Activated naive CD4-positive, alpha-beta T cell treated with anti-CD3 and anti-CD28 coated beads, Interleukin-2, amount 10 ng/mL, durations not matched to agents 7 days and 5 days (primary cell): ENCODE measurements around the gene GPT2.
A peak's percentile ranks its signal among the peaks of the same experiment; 100 is the strongest.

ENCODE experiments used
- CTCF ChIA-PET: fragments of 350-600 bp; sonication (Branson Sonifier 250); formaldehyde crosslinking; loops from one replicate; lab custom pipeline; 2021; ENCODE audit warnings: antibody characterized with exemption; lab: Charles Lee
- DNase-seq: peaks from one replicate; pipeline ENCODE4 v3.0.0-alpha.2; 2020
- H3K27ac Mint-ChIP-seq: one replicate; pipeline ENCODE4 v1.8.0; 2021; ENCODE audit warnings: mild to moderate bottlenecking, moderate library complexity, mixed read lengths
- H3K27me3 Mint-ChIP-seq: one replicate; pipeline ENCODE4 v1.8.0; 2021; ENCODE audit warnings: mild to moderate bottlenecking, mixed read lengths
- H3K36me3 Mint-ChIP-seq: one replicate; pipeline ENCODE4 v1.8.0; 2021; ENCODE audit warnings: mixed read lengths
- H3K4me1 Mint-ChIP-seq: one replicate; pipeline ENCODE4 v1.8.0; 2021; ENCODE audit warnings: mixed read lengths
- H3K4me3 Mint-ChIP-seq: one replicate; pipeline ENCODE4 v1.8.0; 2021; ENCODE audit warnings: mild to moderate bottlenecking, moderate library complexity, mixed read lengths
- H3K9me3 Mint-ChIP-seq: one replicate; pipeline ENCODE4 v1.8.0; 2021; ENCODE audit warnings: mixed read lengths

Gene GPT2, protein sequence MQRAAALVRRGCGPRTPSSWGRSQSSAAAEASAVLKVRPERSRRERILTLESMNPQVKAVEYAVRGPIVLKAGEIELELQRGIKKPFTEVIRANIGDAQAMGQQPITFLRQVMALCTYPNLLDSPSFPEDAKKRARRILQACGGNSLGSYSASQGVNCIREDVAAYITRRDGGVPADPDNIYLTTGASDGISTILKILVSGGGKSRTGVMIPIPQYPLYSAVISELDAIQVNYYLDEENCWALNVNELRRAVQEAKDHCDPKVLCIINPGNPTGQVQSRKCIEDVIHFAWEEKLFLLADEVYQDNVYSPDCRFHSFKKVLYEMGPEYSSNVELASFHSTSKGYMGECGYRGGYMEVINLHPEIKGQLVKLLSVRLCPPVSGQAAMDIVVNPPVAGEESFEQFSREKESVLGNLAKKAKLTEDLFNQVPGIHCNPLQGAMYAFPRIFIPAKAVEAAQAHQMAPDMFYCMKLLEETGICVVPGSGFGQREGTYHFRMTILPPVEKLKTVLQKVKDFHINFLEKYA

GRCh38 chr16:46883690-46884512 is at the start of gene GPT2:
Gene GPT2, plus strand, starts transcription at chr16:46884362. Its CDS starts 354 bp downstream, at chr16:46884716.
- Mint-ChIP-seq H3K9me3 (no peaks in the 10 kb centered on the region), H3K27me3 (peaks cover 74% of the 10 kb centered on the region), H3K4me1 (peaks cover 25% of the 10 kb centered on the region), H3K27ac (no peak within 1 kb of the TSS), H3K36me3 (peaks cover 2% of the 10 kb centered on the region), H3K4me3 (peak within 1 kb of the TSS; percentile 74)
- CTCF ChIA-PET: interaction anchor here (1.1 to 2.7 kb wide), 3 partner anchors 11 to 30 kb away, joined by 3 to 14 read pairs (median 3); no protein-coding TSS in a partner anchor
- DNase-seq: peak; percentile 89

DNA sequence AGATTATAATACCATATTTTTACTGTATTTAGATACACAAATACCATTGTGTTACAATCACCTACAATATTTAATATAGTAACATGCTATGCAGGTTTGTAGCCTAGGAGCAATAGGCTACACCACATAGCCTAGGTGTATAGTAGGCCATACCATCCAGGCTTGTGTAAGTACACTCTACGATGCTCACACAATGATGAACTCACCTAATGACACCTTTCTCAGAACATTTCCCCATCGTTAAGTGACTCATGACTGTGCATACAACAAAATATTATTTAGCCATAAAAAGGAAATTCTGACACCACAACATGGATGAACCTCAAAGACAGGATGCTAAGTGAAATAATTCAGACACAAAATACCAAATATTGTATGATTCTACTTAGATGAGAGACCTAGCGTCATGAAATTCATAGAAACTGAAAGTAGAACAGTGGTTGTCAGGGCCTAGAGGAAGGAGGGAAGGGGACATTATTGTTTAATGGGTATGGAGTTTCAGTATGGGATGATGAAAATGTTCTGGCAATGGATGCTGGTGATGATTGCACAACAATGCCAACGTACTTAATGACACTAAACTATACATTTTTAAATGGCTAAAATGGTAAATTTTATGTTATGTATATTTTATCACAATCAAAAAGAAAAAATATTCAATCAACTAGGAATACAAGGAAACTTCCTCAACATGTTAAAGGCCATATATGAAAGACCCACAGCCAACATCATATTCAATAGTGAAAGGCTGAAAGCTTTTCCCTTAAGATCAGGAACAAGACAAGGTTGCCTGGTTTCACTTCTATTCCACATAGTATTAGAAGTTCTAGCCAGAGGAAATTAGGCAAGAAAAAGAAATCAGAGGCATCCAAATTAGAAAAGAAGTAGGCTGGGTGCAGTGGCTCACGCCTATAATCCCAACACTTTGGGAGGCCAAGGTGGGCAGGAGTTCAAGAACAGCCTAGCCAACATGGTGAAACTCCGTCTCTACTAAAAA is 47.3 kb upstream of the GPT2 start:
- no peak for DNase-seq
- peaks cover 4% of the 10 kb centered on the region for H3K4me1 Mint-ChIP-seq
- CTCF ChIA-PET: no interaction called here
- H3K36me3 Mint-ChIP-seq: no peaks in the 10 kb centered on the region
- H3K27ac Mint-ChIP-seq: no peak overlapping the region
- no peaks in the 10 kb centered on the region for H3K9me3 Mint-ChIP-seq
- no peak overlapping the region for H3K4me3 Mint-ChIP-seq
- peaks cover 33% of the 10 kb centered on the region for H3K27me3 Mint-ChIP-seq

- Mint-ChIP-seq H3K4me3 (no peak overlapping the region), H3K27ac (no peak overlapping the region)
- CTCF ChIA-PET: interaction anchor here (1.1 kb wide), 1 partner anchor 15 kb away, joined by 4 read pairs; no protein-coding TSS in a partner anchor
These were observed 44.1 kb upstream of the GPT2 start for GRCh38 chr16:46839986-46840443.

GRCh38 chr16:46842192-46842895 is 41.8 kb upstream of the GPT2 start:
- no peaks in the 10 kb centered on the region for H3K36me3 Mint-ChIP-seq
- no peak overlapping the region for H3K4me3 Mint-ChIP-seq
- no peaks in the 10 kb centered on the region for H3K4me1 Mint-ChIP-seq
- CTCF ChIA-PET: no interaction called here
- no peak for DNase-seq
- peaks cover 46% of the 10 kb centered on the region for H3K27me3 Mint-ChIP-seq
- no peaks in the 10 kb centered on the region for H3K9me3 Mint-ChIP-seq
- H3K27ac Mint-ChIP-seq: no peak overlapping the region

More at GRCh38 chr16:46839986-46840443, 44.1 kb upstream of the GPT2 start:
- peaks cover 4% of the 10 kb centered on the region for H3K4me1 Mint-ChIP-seq
- no peaks in the 10 kb centered on the region for H3K36me3 Mint-ChIP-seq
- peaks cover 40% of the 10 kb centered on the region for H3K27me3 Mint-ChIP-seq
- H3K9me3 Mint-ChIP-seq: no peaks in the 10 kb centered on the region
- DNase-seq: no peak

DNA sequence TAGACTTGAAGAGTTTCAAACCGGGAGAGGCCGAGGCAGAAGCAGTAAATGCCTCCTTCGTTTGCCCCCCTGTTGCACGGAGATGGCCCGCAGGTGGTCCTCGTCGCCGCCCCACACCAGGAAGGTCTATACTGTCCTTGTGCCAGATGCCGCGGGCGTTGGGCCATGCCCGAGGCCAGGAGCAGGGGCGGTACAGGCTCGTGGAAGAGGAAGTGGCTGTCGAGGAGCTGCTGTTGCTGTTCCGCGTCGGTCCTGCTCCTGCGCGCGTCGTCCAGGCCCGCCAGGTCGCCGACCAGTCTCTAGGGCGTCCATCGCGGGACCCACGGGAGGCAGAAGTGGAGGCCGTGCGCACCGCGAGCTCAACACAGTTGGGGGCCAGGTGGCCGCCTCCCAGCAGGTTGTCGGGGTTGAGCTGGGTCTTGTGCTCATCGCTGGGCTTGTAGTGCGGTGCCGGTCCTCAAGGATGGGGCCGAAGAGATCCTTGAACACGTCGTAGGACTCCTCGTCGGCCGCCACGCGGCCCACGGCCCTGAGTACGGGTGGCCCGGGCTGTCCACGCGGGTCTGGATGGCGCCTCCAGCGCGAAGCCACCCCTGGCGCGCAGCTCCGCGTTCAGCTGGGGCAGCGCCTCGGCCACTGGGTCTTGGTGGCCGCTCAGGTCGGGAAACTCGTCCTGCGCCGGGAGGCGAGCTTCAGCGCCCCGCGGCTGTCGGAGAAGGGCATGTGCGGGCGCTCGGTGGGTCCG is 40.1 kb upstream of the GPT2 start:
- no peaks in the 10 kb centered on the region for H3K4me1 Mint-ChIP-seq
- H3K36me3 Mint-ChIP-seq: no peaks in the 10 kb centered on the region
- no peaks in the 10 kb centered on the region for H3K9me3 Mint-ChIP-seq
- no peak overlapping the region for H3K4me3 Mint-ChIP-seq
- no peak overlapping the region for H3K27ac Mint-ChIP-seq
- peaks cover 41% of the 10 kb centered on the region for H3K27me3 Mint-ChIP-seq
- no peak for DNase-seq
- CTCF ChIA-PET: no interaction called here

- Mint-ChIP-seq H3K36me3 (no peaks in the 10 kb centered on the region), H3K27ac (no peak overlapping the region), H3K27me3 (peaks cover 41% of the 10 kb centered on the region), H3K9me3 (no peaks in the 10 kb centered on the region), H3K4me1 (no peaks in the 10 kb centered on the region), H3K4me3 (no peak overlapping the region)
- no peak for DNase-seq
- CTCF ChIA-PET: interaction anchor here (0.6 to 1.6 kb wide), 2 partner anchors 13 to 88 kb away, joined by 3 to 4 read pairs; no protein-coding TSS in a partner anchor
These were observed 39.4 kb upstream of the GPT2 start for GRCh38 chr16:46844771-46845170.

DNA sequence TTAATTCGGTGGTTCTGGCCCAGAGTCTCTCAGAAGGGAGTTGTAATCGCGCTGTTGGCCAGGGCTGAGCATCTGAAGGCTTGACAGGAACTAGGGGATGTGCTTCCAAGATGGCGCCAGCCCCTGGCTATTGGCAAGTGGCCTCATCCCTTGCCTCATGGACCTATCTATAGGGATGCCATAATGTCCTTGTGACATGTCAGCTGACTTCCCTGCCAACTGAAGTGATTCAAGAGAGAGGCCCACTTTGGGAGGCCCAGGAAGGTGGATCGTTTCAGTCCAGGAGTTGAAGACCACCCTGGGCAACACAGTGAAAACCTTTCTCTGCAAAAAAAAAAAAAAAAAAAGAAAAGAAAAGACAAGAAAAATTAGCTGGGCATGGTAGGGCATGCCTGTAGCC is 38.2 kb upstream of the GPT2 start:
- no peaks in the 10 kb centered on the region for H3K36me3 Mint-ChIP-seq
- no peaks in the 10 kb centered on the region for H3K4me1 Mint-ChIP-seq
- H3K27ac Mint-ChIP-seq: no peak overlapping the region
- no peak for DNase-seq
- peaks cover 45% of the 10 kb centered on the region for H3K27me3 Mint-ChIP-seq
- H3K9me3 Mint-ChIP-seq: no peaks in the 10 kb centered on the region
- CTCF ChIA-PET: interaction anchor here (0.6 to 1.6 kb wide), 3 partner anchors 8 to 86 kb away, joined by 3 to 5 read pairs (median 3); no protein-coding TSS in a partner anchor
- no peak overlapping the region for H3K4me3 Mint-ChIP-seq

DNA sequence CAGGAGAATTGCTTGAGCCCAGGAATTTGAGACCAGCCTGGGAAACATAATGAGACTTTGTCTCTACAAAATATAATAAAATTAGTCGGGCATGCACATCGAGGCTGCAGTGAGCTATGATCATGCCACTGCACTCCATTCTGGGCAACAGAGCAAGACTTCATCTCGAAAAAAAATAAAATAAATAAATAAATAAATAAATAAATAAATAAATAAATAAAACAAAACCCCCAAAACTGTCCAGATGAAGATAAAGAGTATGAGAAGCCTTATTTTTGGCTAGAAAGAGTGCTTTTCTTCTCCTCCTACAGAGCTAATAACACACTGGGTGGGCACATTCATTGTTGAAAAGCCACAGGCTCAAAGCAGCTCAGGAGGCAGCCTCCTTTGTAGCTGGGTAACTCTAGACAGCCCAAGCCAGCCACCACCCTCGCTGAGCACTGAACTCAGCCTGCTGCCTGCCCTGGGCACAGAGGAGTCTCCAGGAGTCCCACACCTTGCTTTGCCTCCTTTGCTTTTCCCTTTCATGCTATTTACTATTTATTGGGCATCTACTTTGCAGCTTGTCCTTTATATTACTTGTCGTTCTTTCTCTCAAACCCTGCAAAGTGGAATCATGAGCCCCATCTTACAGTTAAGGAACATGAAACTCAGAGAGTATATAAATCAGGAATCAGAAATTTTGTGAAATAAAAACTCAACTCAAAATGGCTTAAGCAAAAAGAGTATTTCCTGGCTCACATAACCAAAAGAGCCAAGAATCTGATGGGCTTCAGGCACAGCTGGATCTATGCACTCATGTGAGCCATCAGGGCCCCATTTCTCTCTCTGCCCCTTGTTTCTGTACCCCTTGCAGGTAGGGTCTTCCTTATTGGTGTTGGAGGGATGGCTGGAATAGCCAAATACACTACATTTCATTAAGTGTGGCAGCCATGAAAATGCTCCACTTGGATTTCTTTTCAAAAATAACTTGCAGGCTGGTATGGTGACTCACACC is 35.1 kb upstream of the GPT2 start:
- H3K4me1 Mint-ChIP-seq: no peaks in the 10 kb centered on the region
- H3K27me3 Mint-ChIP-seq: peaks cover 33% of the 10 kb centered on the region
- H3K4me3 Mint-ChIP-seq: no peak overlapping the region
- CTCF ChIA-PET: interaction anchor here (1.2 to 1.5 kb wide), 2 partner anchors 59 to 81 kb away, joined by 4 to 6 read pairs; no protein-coding TSS in a partner anchor
- no peak overlapping the region for H3K27ac Mint-ChIP-seq
- H3K36me3 Mint-ChIP-seq: no peaks in the 10 kb centered on the region
- no peaks in the 10 kb centered on the region for H3K9me3 Mint-ChIP-seq
- no peak for DNase-seq

DNA sequence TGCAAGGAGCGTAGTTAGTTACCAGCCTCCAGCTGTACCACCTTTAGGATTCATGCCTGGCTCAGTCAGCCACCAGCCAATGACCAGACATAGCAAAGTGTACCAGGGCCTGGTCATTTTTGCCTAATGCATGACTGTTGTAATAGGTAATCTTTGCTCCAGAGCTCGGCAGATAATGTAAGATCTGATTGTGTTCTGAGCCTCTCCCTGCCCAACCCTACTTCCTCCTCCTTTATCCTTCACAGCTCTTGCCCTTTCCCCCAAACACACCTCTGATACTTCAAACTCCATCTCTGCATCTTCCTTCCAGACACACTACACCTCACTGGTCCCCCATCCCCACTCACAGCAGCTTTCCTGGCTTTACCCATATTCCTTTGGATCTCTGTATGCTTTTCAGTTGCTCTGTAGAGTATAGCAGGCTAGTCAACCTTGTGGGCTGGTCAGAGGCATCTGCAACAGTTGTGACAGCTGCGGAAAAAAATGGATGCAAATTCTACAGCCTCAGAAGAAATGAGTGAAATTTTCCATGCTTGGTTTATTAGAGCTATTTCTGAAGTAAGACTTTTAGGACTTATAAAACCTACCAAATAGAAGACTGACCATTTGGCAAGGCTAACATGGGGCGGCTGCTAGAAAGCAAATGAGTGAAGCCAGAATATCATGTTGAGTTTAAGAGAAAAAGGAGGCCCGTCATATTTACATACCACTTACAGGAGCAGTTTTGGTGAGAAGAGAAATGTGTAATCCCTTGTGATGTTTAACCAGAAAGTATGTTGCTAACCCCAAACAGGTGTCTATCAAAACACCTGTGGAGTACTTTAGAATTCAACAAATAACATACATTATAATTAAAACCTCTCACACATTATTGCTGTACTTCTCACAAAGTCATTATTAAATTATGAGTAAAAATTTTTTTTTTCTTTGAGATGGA is 33.3 kb upstream of the GPT2 start:
- no peak overlapping the region for H3K4me3 Mint-ChIP-seq
- CTCF ChIA-PET: interaction anchor here (1.2 to 1.6 kb wide), 2 partner anchors 79 kb away, joined by 5 to 9 read pairs; no protein-coding TSS in a partner anchor
- no peak overlapping the region for H3K27ac Mint-ChIP-seq
- no peak for DNase-seq
- H3K27me3 Mint-ChIP-seq: peaks cover 18% of the 10 kb centered on the region
- no peaks in the 10 kb centered on the region for H3K9me3 Mint-ChIP-seq
- H3K4me1 Mint-ChIP-seq: no peaks in the 10 kb centered on the region
- no peaks in the 10 kb centered on the region for H3K36me3 Mint-ChIP-seq

DNA sequence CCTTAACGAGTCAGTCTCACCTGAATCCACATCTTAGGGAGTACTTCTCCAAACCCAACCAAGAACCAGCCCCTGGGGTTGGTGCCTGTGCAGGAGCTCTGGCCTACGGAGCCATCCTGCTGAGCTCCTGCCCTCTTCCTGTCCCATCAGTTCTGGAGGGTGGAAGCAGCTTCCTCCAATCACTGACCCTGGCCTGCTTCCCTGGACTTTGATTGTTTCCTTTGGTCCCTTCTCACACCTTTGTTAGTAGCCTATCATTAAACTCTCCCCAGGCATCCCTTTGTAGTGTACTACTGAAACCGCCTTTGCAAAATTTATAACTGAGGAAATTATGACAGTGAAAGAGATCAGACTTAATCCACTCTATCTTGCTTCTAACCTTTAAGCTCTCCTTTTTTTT is 32.0 kb upstream of the GPT2 start:
- Mint-ChIP-seq H3K27ac (no peak overlapping the region), H3K4me1 (no peaks in the 10 kb centered on the region), H3K27me3 (peaks cover 14% of the 10 kb centered on the region), H3K4me3 (no peak overlapping the region), H3K36me3 (no peaks in the 10 kb centered on the region), H3K9me3 (no peaks in the 10 kb centered on the region)
- CTCF ChIA-PET: interaction anchor here (0.6 to 3.9 kb wide), 6 partner anchors 12 to 177 kb away, joined by 3 to 127 read pairs (median 7); no protein-coding TSS in a partner anchor
- DNase-seq: no peak
